ENCODE measurements around the gene ST6GAL1. TPM values are rescaled to one million over a fixed set of nuclear protein-coding genes. Genes with fewer than 3 reads are reported as not detected.

ST6GAL1 gene
- total and polyA plus RNA-seq, 2 of the 4 experiments (the other 2 are of a cell fraction) = 1.4 to 2.9 TPM

DNA sequence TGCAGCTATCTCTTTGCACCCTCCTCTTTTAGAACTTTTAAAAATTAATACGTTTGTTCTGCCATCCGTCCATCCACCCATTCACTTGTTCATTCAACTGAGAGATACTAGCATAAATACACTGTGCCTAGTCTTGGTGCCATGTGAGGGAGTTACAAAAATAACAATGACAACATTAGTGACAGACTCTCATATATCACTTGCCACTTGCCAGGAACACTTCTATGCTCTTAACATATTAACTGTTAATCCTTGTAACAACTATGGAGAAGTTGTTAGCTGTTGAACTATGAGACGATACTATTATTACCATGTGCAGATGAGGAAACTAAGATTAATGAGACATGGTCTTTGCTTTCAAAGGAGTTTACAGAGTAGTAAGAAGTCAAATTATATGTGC, 175.4 kb downstream of the ST6GAL1 start:
- H4K8ac ChIP-seq (ENCODE audit: low read depth in 2 of 2, low read length in 2 of 2) = no peak overlapping the region
- dilution Hi-C loops (cut with HindIII; ENCODE audit: low sequenced_read_pairs, unreplicated experiment) = no loop called here
- no peak overlapping the region for H4K5ac ChIP-seq (ENCODE audit: low read depth, low read length)
- no peak overlapping the region for H3K4me2 ChIP-seq (ENCODE audit: low read depth, low read length)
- ATAC-seq (ENCODE audit: low read depth) (no peak), DNase-seq (no peak)
- TF ChIP-seq, protein P1, sequence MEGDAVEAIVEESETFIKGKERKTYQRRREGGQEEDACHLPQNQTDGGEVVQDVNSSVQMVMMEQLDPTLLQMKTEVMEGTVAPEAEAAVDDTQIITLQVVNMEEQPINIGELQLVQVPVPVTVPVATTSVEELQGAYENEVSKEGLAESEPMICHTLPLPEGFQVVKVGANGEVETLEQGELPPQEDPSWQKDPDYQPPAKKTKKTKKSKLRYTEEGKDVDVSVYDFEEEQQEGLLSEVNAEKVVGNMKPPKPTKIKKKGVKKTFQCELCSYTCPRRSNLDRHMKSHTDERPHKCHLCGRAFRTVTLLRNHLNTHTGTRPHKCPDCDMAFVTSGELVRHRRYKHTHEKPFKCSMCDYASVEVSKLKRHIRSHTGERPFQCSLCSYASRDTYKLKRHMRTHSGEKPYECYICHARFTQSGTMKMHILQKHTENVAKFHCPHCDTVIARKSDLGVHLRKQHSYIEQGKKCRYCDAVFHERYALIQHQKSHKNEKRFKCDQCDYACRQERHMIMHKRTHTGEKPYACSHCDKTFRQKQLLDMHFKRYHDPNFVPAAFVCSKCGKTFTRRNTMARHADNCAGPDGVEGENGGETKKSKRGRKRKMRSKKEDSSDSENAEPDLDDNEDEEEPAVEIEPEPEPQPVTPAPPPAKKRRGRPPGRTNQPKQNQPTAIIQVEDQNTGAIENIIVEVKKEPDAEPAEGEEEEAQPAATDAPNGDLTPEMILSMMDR (conservative IDR thresholded peaks at IDR 0.05; ENCODE audit: low read depth, low read length) = no peak
- TF ChIP-seq, protein P2, sequence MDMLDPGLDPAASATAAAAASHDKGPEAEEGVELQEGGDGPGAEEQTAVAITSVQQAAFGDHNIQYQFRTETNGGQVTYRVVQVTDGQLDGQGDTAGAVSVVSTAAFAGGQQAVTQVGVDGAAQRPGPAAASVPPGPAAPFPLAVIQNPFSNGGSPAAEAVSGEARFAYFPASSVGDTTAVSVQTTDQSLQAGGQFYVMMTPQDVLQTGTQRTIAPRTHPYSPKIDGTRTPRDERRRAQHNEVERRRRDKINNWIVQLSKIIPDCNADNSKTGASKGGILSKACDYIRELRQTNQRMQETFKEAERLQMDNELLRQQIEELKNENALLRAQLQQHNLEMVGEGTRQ (IDR thresholded peaks at IDR 0.05; ENCODE audit: low read depth, low read length) = no peak
- TF ChIP-seq BHLHE40 (IDR thresholded peaks at IDR 0.05; ENCODE audit: low read depth, low read length) (no peak), MAFK (IDR thresholded peaks at IDR 0.05; ENCODE audit: low read depth, low read length) (no peak), POLR2A (IDR thresholded peaks at IDR 0.05; ENCODE audit: low read depth, low read length) (no peak), RFX5 (IDR thresholded peaks at IDR 0.05; ENCODE audit: low read depth, low read length) (no peak), MAZ (IDR thresholded peaks at IDR 0.05; ENCODE audit: borderline replicate concordance, low read depth, low read length) (no peak), CHD1 (IDR thresholded peaks at IDR 0.05; ENCODE audit: low read depth, low read length) (no peak), NFE2L2 (IDR thresholded peaks at IDR 0.05; ENCODE audit: low read depth, low read length) (no peak), CEBPB (IDR thresholded peaks at IDR 0.05; ENCODE audit: low read depth, low read length) (no peak), RAD21 (IDR thresholded peaks at IDR 0.05; ENCODE audit: low read length) (no peak), RCOR1 (IDR thresholded peaks at IDR 0.05; ENCODE audit: insufficient replicate concordance, low read length) (no peak), SMC3 (IDR thresholded peaks at IDR 0.05; ENCODE audit: low read depth, low read length) (no peak), MXI1 (IDR thresholded peaks at IDR 0.05; ENCODE audit: borderline replicate concordance, low read depth, low read length) (no peak), FOS (IDR thresholded peaks at IDR 0.05; ENCODE audit: low read depth, low read length) (no peak)
- TF ChIP-seq, protein P3, sequence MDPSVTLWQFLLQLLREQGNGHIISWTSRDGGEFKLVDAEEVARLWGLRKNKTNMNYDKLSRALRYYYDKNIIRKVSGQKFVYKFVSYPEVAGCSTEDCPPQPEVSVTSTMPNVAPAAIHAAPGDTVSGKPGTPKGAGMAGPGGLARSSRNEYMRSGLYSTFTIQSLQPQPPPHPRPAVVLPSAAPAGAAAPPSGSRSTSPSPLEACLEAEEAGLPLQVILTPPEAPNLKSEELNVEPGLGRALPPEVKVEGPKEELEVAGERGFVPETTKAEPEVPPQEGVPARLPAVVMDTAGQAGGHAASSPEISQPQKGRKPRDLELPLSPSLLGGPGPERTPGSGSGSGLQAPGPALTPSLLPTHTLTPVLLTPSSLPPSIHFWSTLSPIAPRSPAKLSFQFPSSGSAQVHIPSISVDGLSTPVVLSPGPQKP (IDR thresholded peaks at IDR 0.05; ENCODE audit: borderline replicate concordance, low read depth, low read length) = no peak
- no peaks in the 10 kb centered on the region for H3K27me3 ChIP-seq (ENCODE audit: control insufficient read depth, insufficient read depth, low read length)
- H3K9me3 ChIP-seq (ENCODE audit: control insufficient read depth, insufficient read depth, low read length) = no peaks in the 10 kb centered on the region
- no peaks in the 10 kb centered on the region for H3K36me3 ChIP-seq (ENCODE audit: control insufficient read depth, insufficient read depth, low read length)
- CTCF ChIA-PET = interaction anchor here (1.1 kb wide), 1 partner anchor 10 kb away, joined by 3 read pairs; no protein-coding TSS in a partner anchor
- 0 out of 2 replicates have a peak, but pooled peaks cover 7% of the 10 kb centered on the region for H3K9me1 ChIP-seq (ENCODE audit: insufficient read depth, low read length)
- no peak overlapping the region for H3K4ac ChIP-seq (ENCODE audit: low read depth, low read length)
- no peak overlapping the region for H2BK20ac ChIP-seq (ENCODE audit: low read depth, low read length)
- no peak overlapping the region for H2AK9ac ChIP-seq (replicated peaks; ENCODE audit: low read depth, low read length, poor library complexity)
- H3K79me1 ChIP-seq (ENCODE audit: low read depth in 1 of 2, low read length in 2 of 2) = no peaks in the 10 kb centered on the region
- no peak overlapping the region for H2AFZ ChIP-seq (replicated peaks; ENCODE audit: low read length, poor library complexity)
- peaks cover 5% of the 10 kb centered on the region for H3K4me1 ChIP-seq (ENCODE audit: control insufficient read depth, insufficient read depth, low read length)
- WGBS, 2 experiments (ENCODE audit: extremely low coverage in 2 of 2, insufficient read length in 1 of 2) = no CpG with 5 or more reads among the region's 3 CpGs
- H2AK5ac ChIP-seq (ENCODE audit: low read depth, low read length) = no peak overlapping the region
- H3K27ac ChIP-seq (ENCODE audit: insufficient read depth, low read length) = no peak overlapping the region
- H3K56ac ChIP-seq (ENCODE audit: extremely low read depth, insufficient read depth, low read length) = no peak overlapping the region
- no TSS peak for BruUV-seq (replicated peaks)
- H3K9ac ChIP-seq (ENCODE audit: low read depth, low read length) = no peak overlapping the region
- intact Hi-C loops (cut with micrococcal nuclease) = no loop called here
- in situ Hi-C loops (cut with MboI; ENCODE audit: low sequenced_read_pairs) = no loop called here
- no peak overlapping the region for H4K91ac ChIP-seq (ENCODE audit: insufficient read depth, low read depth, low read length)
- H3K18ac ChIP-seq (ENCODE audit: low read depth, low read length) = no peak overlapping the region
- POLR2A ChIA-PET (ENCODE audit: unreplicated experiment) = no interaction called here
- no peaks in the 10 kb centered on the region for H4K20me1 ChIP-seq (ENCODE audit: insufficient read depth, low read length)
- no peak overlapping the region for H2BK15ac ChIP-seq (ENCODE audit: low read depth, low read length)
- H3K23ac ChIP-seq (ENCODE audit: low read depth, low read length) = no peak overlapping the region
- H2BK5ac ChIP-seq (ENCODE audit: low read depth, low read length, poor library complexity, severe bottlenecking) = no peak overlapping the region
- no peak overlapping the region for H2BK120ac ChIP-seq (ENCODE audit: low read depth, low read length)
- no peak overlapping the region for H3K14ac ChIP-seq (replicated peaks; ENCODE audit: low read depth, low read length)
- H3K4me3 ChIP-seq (ENCODE audit: insufficient read depth, low read depth, low read length) = no peak overlapping the region
